GM18499 (cell line): Measurements from ENCODE around the gene TRAPPC10.

Source experiments
- ATAC-seq: cut with Tn5 transposase; IDR thresholded peaks from one replicate; pipeline ENCODE4 v1.9.1; 2021; ENCODE audit warnings: moderate number of reproducible peaks; ENCODE audit not compliant: insufficient read depth, unreplicated experiment

TRAPPC10 gene

DNA sequence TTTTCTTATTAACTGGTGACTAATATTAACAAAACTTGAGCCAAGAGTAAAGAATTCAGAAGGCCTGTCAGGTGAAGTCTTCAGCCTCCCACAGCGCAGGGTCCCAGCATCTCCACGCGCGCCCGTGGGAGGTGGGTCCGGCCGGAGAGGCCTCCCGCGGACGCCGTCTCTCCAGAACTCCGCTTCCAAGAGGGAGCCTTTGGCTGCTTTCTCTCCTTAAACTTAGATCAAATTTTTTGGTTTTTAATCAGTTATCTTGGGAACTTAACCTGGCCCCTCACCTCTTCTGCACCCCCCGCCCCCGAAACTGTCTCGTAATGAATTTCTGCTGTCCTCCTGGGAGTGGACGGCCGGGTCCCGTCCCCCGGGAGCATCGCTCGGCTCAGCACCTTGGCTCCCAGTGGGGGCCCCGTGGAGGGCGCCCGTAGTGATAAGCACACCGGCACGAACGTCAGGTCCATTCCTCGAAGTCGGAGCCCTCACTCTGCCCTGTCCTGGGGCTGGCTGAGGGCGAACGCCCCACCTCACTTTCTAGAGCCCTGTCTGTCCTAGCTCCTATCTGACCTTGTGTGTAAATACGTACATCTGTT lies 29.5 kb upstream of the TRAPPC10 start:
- no peak for ATAC-seq

DNA sequence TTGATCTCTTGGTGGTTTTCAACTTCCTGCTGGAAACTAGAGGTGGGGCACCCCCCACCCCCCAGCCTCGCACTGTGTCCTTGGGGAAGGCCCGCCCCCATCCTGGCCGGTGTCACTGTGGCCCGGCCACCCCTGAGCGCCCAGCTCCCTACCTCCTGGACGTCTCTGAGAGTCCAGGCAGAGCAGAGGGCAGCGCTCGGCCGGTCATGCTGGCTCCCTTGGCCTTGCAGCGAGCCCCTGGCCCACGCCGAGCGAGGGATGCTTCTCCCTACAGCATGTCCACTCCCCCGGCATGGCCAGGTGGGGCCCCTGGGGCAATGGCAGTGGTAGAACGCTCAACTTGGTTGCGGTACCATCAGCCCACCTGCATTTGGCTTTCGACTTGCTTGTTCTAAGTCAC lies 28.7 kb upstream of the TRAPPC10 start:
- ATAC-seq: no peak

DNA sequence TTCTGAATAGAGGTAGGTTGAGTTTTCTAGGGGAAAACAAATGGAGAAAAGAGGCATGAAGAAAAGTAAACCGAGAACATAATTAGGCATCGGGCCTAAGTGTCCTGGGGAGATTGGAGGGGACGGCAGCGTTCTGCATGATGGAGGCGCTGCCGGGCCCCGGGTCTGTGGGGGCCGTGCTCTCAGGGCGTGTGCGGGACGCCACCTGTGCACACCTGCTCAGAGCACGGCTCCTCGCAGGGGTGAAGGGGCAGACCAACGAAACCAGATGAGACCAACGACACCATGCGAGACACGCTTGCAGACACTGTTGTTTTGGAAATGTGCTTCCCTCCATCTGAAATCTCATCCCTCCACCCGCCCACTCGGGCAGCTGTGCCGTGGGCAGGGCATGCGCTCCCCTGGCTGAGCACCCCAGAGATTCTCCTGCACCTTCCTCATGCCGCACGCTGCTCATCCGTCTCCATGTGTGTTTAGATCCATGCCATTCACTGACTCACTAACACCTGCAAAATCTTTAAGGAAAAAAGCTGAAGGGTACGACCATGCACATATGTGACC lies 28.2 kb upstream of the TRAPPC10 start:
- no peak for ATAC-seq

DNA sequence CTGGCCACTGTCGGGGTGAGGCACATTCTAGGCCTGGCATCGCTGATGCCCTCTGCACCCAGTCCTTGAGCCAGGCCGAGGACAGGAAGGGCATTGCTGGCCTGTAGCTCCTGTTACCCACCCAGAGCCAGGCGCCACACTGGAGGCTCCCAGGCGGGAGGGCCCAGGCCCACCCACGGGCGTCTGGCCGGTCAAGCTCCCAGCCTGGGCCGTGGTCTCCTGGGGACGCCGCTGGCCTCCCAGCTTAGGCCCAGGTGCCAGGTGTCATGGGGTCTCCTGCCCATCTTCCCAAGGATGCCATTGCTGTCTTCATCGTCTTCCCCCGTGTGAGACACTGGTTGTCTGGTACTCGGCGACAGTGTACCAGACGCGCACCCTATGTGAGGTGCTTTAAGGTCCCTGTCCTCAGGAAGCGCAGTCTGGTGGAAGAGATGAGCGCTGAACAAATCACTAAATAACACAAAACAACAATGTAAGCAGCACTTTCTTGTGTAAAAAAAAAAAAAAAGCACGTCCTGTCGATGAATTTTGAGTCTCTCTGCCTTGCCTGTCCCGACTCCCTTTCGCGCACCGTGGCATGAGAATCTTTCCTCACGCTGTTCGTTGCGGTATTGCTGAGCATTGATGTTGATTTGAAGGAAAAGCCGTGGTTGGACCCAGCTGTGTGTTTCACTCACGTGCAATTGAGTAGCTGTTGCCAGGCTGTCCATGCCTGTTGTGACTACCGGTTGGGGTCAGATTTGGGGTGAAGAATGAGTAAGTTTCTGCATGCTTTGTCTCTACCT lies 27.0 kb upstream of the TRAPPC10 start:
- no peak for ATAC-seq

DNA sequence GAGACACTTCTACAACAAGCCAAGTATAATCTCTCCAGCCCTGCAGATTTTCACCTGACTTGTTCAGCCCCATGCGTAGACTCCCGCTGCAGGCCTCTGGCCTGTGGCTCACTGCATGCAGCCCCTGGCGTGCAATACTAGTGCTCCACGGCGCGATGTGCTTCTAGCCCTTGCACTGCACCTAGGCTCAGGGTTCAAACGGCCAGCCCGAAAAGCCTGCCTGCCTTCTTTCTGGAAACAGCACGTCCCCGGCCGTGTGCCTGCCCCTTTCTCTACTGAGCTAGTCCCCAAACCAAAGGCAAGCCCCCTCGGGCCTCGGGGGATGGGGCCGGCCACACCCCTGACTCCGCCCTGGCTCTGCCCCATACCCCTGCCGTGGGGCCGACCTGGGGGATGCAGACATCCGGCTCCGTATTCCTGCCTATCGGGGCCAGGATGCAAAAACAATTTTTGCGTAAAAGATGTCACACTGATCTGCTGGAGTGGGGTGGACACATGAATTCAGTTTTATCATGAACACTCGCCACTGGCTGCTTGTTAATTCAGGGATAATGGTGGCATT lies 26.3 kb upstream of the TRAPPC10 start:
- no peak for ATAC-seq

DNA sequence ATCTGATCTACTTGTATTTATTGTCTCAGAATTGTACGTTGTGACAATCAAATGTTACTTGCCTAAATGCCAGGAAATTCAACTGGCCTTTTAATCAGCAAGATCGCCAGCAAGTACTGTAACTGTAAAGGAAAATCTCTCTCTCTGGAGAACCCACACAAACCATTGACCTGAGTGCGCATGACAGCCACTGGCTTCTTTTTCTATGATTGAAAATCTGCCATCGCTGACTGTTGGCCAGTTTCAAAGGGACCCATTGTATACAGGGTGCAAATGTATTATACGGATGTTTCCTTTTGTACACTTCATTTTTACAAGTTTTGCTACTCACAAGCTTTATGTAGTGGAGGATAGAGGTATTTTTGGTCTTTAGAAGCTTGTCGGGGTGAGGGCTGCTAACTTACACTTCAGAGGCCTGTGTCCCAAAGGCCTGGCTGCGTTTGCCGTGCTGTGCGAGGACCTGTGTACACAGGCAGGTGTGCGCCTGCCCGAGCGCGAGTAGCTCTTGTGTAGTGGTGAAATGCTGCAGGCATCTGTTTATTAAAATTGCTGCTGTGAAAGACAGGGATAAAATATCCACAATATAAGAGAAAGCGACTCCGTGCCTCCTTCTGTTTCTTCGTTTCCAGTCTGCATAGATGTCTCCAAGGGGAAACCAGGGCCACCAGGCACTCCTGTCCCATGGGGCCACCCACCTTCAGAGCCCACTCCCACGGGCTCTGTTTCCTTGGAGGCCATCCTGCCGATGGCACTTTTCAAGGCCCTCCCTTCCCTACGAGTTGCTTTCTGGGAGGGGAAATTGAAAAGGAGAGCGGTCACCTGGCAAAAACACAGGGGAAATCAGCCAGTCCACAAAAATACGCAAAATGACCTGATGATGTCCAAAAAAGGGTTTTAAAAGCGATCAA lies 25.3 kb upstream of the TRAPPC10 start:
- no peak for ATAC-seq

DNA sequence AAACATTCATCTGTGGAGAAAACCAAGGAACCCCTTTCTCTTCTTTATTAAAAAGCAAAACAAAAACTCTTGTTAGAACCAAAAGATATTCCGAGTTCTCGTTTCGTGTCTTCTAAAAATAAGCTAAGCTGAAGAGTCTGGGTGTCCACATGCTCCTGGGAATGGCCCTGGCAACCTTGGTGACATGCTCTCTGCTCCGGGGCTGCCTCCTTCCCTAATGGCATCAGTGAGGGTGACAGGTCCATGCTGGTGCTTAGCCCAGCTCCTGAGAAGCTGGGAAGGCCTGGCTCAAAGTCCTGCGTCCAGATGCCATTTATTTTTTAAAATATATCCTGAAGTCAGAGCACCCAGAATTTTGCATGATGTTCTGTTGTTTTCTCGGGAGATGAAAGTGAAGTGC lies 24.6 kb upstream of the TRAPPC10 start:
- no peak for ATAC-seq

DNA sequence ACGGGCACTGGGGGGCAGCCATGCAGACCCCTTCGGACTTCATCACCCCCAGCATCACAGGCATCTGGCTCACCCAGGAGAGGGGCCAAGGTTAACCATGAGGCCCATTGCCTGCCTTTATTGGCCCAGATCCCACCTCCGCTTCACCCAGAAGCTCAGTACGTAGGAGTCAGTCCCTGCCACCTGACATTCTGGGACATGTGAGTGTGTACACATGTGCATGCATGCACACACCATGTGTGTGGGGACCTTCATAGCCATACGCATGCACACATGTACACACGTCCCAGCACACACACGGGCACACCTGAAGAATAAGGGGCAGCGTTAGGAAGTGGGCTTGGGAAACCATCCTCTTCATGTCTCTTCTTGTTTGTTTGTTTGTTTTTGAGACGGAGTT lies 24.1 kb upstream of the TRAPPC10 start:
- no peak for ATAC-seq

DNA sequence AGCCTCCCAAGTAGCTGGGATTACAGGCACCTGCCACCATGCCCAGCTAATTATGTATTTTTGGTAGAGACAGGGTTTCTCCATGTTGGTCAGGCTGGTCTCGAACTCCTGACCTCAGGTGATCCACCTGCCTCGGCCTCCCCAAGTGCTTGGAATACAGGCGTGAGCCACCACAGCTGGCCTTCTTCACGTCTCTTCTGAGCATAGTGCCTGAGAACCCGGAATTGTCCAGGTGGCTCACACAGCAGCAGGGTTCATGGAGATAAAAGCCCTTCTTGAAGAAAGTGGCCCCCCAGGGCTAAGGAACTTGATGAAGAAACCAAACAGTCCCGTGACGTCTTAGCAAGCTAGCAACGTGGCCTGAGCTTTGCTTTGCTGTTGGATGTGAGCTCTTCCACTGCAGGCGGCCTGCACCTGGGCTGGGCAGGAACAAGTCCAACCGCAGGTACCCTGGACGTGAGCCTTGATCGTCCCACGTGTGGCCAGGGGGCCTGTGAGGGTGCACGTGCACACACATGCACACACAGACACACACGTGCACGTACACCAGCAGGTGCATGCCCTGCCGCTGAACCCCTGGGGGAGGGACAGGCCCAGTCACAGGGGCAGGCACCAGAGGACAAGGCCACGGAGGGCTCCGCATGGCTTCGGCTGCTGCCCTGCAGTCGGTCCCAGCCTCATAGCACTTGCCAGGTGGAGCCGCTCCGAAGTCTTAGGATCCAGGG lies 23.4 kb upstream of the TRAPPC10 start:
- no peak for ATAC-seq

DNA sequence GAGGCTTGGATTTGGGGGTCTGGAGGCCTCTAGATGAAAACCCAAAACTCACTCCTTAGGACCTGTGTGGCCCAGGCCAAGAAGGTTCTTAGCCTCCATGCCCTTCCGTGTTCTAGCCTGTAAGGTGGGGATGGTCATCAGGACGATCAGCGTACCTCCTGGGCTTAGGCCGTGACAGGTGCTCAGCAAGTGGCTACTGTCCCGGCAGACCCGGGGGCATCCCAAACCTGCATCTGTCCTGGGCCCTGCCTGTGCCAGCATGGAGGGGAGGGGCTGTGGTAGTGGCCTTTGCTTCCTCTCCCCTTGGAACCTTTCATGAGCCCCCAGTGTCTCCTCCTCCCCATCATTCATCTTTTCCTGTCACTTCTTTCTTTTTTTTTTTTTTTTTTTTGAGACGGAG lies 22.7 kb upstream of the TRAPPC10 start:
- ATAC-seq: no peak

DNA sequence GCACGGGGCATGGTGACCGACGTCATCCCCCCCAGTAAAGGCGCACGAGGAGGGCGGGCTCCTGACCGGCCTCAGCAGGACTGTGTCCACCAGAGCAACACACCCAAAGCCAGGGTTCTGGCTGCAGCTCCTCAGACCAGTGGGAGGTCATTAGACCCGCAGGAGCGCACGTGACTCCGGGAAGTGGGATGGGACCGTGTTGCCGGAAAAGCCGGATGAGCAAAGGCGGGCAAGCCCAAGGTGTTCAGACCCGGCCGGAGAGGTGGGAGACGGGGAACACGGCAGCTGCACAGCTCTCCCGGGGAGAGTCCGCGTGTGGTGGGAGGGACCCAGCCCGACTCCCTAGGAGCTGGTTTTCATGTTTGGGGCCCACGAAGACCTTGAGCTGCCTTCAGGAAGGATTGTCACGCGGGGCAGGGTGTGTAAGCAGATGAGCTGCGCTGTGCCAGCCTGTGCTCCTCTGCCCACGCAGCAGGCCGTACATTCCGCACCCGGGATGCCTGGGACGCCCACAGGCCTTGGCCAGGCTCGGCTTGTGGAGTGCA lies 20.6 kb upstream of the TRAPPC10 start:
- ATAC-seq: no peak

DNA sequence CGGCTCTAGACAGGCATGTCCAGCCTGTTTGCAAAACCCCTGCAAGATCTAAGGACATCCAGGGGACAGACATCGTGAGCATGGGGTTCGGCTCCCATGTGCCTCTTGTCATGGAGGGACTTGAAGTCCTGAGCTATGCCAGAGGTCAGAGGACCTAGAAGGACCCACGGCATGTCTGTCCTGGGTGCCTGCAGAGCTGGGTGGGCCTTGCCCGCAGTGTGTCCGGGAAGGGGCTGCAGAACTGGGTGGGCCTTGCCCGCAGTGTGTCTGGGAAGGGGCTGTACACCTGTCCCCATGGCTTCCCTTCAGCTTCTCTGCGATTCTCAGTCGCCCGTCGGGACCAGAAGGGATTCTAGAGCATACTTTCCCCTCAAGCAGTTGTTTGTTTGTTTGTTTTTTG lies 20.0 kb upstream of the TRAPPC10 start:
- ATAC-seq: no peak

DNA sequence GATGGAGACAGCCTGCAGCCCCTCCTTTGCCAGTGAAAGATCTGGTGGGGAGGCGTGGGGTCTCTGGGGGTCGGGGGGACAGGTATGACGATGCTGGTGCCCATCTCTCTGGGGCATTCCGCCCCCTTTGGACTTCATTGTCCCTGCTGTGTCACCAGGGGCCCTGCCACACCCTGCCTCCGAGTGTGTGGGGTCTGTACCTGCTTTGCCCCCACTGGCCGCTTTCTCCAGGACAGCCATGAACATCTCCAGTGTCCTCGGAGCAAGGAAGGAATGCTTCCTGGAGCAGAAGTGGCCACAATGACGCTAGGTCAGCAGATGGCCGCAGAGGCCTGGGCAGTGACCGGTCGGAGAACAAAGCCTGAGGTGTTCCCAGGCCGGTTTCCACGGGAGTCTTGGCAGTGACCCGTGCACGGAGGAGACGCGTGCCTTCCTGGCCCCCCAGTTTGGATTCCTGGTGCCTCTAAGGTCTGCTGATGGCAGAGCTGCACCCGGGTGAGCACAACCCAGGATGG lies 18.6 kb upstream of the TRAPPC10 start:
- ATAC-seq: no peak

DNA sequence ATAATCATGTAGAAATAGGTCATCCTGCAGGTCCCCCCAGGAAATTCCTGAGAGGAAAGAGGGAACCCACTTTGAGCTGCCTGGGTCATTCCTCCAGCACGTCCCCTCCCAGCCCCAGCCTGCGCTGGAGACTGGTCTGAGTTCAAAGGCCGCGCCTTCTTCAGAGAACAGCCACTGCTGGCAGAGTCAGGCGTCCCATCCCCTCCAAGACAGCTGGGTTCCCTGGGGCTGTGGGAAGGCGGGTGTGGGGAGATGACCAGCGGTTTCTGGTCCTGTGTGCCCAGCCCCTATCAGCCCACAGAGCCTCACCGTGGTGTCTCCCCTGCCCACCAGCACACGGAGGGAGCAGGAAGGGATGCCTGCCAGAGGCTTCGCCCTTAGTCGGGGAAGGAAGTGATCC lies 18.0 kb upstream of the TRAPPC10 start:
- ATAC-seq: no peak

DNA sequence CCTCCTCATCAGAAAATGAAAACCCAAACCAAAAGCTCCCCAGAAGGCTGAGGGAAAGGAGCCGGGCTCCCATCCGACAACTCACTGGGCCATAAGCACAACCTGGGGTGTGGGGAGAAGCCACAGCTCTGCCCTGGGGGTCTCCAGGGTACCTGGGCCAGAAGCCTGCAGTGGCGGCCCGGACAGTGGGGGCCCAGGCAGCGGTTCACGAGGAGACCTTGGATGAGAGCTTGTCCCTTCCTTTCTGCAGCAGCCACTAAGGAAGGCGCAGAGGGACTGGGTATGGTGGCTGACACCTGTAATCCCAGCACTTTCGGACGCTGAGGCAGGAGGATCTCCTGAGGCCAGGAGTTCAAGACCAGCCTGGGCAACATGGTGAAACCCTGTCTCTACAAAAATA lies 17.5 kb upstream of the TRAPPC10 start:
- ATAC-seq: no peak

DNA sequence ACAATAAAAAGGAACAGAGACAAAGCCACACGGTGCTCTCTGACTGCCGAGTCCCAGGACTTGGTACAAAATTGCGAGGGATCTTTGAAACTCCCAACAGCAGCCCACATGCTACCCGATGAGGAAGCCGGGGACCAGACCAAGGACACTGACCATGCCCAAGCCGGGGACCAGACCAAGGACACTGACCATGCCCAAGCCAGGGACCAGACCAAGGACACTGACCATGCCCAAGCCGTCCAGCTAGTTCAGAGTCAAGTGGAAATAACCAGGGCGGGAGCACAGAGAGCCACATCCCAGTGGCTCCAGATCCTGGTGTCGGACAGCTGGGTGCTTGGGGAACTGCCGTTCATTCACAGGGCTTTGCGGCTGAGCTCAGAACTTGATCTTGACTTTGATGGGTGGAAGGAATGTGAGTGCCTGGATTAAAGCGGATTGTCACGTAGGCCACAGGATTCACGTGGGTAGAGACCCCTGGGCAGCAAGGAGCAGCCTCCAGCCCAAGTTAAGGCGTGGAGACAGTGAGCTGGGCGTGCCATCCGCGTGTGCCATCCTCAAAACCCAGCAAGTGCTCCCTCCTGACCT lies 16.5 kb upstream of the TRAPPC10 start:
- ATAC-seq: no peak

DNA sequence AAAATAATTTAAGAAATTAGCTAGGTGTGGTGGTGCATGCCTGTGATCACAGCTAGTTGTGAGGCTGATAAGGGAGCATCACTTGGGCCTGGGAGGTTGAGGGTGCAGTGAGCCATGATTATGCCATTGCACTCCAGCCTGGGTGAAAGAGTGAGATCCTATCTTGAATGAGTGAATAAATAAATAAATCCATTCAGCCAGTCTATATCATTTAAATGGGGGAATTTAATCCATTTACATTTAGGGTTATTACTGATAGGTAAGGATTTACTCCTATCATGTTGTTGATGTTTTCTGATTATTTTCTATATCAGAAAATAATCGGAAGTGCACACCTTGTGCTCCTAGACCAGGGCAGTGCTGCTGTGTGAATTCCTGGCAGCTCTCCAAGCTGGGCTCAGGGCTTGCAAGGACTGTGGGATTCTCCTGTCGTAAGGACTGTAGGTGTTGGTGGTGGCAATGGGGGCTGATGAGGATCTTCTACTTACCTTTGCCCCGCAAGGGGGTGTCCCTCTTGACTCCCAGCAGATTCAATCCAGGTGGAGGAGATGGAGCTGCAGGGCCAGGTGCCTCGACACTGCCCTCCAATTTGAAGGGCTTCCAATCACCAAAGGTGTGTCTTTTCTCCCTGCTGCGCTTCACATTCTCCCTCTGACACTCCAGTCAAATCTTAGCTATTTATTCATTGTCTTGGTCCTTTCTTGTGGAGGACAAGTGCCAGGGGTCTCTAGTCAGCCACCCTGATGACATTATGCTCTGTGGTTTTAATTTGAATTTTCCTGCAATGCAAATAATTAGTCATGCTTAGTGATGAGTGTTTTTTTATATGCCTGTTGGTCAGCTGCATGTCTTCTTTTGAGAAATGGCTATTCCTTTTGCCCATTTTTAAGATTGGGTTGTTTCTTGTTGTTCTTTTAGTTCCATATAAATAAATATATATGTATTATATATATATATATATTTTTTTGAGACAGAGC lies 14.1 kb upstream of the TRAPPC10 start:
- ATAC-seq: no peak

DNA sequence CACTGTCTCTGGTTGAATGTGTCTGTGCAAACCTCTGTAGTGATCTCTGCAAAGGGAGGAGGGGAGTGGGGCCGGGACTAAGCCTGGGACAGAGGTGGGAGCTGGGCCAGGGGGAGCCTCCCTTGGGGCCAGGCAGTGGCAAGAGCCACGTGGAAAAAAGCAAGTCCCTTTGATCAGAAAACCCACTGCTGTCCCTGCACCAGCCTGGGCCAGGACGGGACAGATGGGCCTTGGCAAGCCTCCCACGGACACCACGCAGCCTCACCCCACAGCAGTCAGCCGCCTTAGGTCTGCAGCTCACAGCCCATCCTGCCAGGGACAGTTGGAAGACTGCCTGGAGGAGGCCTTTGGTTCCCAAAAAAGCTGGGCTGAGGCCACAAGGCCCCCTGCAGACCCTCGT lies 11.7 kb upstream of the TRAPPC10 start:
- no peak for ATAC-seq
